Measurements from ENCODE around the gene TRIP4.
"Not testable (repeated sequence)": the region's sequence is repeated elsewhere in the genome, so short reads cannot be mapped to it uniquely, and the experiment has no call there.

Gene TRIP4

DNA sequence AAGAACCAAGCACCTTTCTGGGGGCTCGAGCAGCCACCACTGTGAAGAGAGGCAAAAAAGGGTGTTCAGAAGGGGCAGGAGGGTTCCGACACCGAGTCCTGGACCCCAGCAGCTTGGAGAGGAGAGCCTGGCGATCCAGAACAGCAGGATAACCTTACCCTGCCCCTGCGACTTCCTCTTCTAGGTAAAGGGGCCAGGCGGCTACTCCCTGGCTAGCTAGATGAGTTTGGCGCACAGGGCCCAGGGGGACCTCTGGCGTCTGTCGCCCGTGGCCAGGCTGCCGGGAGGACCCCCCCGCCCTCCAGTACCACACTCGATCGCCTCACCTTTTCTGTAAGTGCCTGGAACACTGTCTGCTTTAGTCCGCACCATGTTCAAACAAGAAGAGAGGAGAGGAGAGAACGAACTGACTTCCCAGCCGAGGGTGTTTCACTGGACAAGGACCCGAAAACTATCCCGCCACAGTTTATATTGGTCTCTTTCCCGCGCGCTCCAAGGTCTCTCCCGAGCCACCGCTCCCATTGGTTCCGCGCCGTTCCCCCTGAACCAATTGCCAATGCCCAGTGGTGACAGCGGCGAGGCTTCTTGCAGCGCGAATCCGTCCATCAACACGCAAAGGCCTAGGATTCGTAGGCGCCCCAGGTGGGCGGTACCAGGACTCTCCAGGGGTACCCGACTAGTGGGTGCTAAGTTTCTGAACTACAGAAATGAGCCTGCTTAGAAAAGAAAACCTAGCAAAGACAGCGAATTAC is 6.5 kb upstream of the TRIP4 start, which contains the start of gene PCLAF:
Gene PCLAF, minus strand, starts transcription at position 442 of the 752 bp plus-strand sequence. Its CDS starts 70 bp downstream, at position 372.
- DNase-seq (ENCODE audit: low read depth) = peak; percentile 89

GRCh38 chr15:64383760-64384159 is 3.9 kb upstream of the TRIP4 start:
- DNase-seq (ENCODE audit: low read depth) = no peak

- DNase-seq (ENCODE audit: low read depth) = no peak
These were observed 1.3 kb upstream of the TRIP4 start for GRCh38 chr15:64386291-64386690.

DNA sequence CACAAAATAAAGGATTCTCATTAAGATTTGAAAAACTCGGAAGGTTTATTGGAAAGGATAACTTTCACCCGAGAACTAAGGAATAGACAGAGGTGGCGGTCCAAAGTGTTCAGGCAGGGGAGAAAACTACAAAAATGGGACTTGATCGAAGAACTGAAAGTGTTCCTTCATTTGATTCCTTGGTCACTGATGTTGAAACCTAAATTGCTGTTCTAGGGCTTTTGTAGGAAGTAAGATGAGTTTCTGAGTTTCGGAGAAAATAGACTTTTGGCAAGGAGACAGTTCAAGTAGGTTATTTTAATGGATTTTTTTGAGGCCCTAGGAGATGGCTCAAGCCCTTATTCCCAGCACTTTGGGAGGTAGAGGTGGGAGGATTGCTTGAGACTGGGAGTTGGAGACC is 1.4 kb downstream of the TRIP4 start:
- no peak for DNase-seq (ENCODE audit: low read depth)

DNA sequence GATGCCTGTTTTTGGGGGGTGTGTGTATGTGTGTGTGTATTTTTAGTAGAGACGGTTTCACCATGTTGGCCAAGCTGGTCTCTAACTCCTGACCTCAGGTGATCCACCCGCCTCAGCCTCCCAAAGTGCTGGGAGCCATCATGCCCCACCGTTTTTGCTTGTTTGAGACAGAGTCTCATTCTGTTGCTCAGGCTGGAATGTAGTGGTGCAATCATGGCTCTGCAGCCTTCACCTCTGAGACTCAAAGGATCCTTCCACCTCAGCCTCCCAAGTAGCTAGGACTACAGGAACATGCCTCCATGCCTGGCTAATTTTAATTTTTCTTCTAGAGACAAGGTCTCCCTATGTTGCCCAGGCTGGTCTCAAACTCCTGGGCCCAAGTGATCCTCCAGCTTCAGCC is 4.8 kb downstream of the TRIP4 start:
- DNase-seq (ENCODE audit: low read depth) = not testable (repeated sequence)

GRCh38 chr15:64396789-64397188 is 9.2 kb downstream of the TRIP4 start:
- DNase-seq (ENCODE audit: low read depth) = no peak

DNA sequence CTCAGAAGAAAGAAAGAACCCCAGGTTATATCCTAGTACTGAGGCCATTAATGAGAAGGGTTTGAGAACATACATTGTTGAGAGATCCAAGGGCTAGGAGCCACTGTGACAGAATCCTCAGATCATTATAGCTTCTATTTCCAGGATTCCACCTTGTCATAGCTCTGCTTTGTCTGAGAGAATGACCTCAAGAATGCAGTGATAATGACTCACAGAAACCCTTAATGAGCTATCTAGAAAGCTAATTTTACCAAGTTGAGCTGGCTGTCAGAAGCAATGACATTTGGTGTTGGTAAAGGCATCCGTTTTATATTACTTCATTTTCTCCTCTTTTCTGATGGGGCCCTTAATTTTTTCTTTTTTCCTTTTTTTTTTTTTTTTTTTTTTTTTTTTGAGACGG is 10.9 kb downstream of the TRIP4 start:
- no peak for DNase-seq (ENCODE audit: low read depth)

- no peak for DNase-seq (ENCODE audit: low read depth)
These were observed 12.9 kb downstream of the TRIP4 start for GRCh38 chr15:64400583-64400982.

- DNase-seq (ENCODE audit: low read depth) = no peak
These were observed 24.6 kb downstream of the TRIP4 start for GRCh38 chr15:64412216-64412615.

- DNase-seq (ENCODE audit: low read depth) = no peak
These were observed 35.1 kb downstream of the TRIP4 start for GRCh38 chr15:64422697-64423096.

DNA sequence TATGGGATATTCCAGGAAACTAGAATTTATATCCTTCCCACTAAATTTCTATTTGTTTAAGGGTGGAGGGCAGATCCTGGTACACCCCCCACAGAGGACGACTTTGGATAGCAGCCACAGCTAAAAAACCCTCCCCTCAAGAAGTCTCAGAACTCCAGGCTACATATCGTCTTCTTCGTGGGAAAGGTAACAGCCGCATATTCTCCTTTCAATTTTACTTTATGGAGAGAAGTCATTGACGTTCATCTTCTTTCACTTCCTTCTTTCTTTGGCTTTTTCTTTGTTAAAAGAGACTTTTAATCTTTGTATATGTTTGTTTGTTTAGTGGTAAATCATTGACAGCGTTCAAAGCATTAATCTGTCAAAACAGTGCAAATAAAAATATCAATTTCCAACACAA is 36.3 kb downstream of the TRIP4 start:
- DNase-seq (ENCODE audit: low read depth) = no peak

GRCh38 chr15:64425221-64425620 is 37.6 kb downstream of the TRIP4 start:
- no peak for DNase-seq (ENCODE audit: low read depth)

DNA sequence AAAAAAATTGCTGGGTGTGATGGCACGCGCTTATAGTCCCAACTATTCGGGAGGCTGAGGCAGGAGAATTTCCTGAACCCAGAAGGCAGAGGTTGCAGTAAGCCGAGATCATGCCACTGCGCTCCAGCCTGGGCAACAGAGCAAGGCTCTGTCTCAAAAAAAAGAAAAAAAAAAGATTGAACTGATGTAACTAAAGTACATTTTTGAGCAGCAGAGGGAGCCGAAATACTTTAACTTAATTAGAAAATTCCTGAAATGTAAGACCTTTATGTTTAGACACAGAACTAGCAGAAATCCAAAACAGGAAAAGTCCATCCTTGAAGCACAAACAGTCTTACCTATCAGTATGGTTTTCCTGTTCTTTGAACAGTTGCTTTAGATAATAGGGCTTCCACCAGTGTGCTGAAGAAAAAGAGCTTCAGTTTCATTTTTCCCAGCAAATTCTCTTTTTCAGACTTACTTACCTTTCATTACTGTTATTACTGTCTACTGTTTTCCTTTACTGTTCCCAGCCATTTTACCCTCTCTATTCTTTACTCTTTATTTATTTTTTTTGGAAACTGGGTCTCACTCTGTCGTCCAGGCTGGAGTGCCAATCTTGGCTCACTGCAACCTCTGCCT is 39.3 kb downstream of the TRIP4 start:
- no peak for DNase-seq (ENCODE audit: low read depth)

GRCh38 chr15:64429448-64429847 is 41.8 kb downstream of the TRIP4 start:
- no peak for DNase-seq (ENCODE audit: low read depth)

DNA sequence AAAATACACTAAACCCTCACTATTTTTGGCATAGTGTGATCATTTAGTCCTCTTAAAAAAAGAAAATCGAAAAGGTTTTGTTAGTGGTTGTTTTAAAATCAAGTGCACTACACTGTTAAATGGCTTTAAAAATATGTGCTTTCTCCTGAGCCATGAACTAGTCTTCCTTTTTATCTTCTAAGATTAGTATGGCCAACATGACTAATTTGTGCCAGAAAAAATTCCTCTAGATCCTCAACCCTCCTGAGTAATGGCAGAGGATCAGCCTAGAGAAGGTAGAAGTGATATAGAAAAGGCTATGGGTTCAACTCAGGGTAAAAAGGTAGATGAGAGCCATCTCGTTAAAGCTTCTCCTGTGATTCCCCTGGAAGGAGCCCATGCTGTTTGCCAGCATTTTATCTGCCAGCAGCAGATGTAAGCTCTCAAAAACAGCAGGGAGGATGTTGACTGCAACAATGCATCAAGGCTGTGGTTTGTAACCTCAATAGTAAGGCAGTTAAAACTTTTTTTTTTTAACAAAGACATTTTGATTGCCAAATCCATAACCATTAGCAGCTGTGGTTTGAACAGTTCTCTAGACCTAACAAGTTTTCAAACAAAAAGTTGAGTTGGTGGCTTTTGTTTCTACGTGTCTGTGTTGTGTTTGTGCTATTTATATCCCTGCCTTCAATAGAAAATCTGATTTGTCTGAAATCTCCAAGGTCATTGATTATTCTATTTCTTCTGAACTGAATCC is 42.5 kb downstream of the TRIP4 start:
- no peak for DNase-seq (ENCODE audit: low read depth)

- no peak for DNase-seq (ENCODE audit: low read depth)
These were observed 50.3 kb downstream of the TRIP4 start for GRCh38 chr15:64437982-64438381.

- no peak for DNase-seq (ENCODE audit: low read depth)
These were observed 51.2 kb downstream of the TRIP4 start for GRCh38 chr15:64438653-64439447.

DNA sequence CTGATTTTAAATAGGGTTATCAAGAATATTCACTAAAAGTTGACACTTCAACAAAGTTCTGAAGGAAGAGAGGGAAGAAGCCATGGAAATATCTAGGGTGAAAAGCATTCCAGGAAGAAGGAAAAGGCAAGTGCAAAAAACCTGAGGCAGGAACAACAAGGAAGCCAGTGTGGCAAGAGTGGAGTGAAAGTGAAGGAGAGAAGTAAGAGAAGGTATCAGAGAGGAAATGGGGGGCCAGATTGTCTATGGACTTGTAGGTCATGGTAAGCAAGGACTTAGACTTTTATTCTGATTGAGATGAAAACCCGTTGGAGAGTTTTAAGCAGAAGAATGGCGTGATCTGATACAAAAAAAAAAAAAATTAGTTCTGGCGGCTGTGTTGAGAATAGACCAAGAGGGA is 54.2 kb downstream of the TRIP4 start:
- no peak for DNase-seq (ENCODE audit: low read depth)

DNA sequence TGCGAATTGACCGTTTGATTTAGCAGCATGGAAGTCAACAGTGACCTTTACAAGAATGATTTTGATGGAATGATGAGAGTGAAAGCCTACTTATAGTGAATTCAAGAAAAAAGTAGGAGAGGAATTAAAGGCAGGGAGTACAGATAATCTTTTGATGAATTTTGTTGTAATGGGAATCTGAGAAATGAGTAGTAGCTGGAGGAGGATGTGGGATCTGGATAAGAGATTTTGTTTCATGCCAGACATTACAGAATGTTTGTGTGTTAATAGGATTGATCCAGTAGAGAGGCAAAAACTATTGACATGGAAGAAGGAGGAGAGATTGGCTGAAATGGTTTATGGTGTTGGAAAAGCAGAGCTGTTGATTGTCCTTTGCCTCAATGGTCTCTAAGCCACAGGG is 55.4 kb downstream of the TRIP4 start:
- no peak for DNase-seq (ENCODE audit: low read depth)

GRCh38 chr15:64443747-64444621 is 56.3 kb downstream of the TRIP4 start:
- DNase-seq (ENCODE audit: low read depth) = no peak

DNA sequence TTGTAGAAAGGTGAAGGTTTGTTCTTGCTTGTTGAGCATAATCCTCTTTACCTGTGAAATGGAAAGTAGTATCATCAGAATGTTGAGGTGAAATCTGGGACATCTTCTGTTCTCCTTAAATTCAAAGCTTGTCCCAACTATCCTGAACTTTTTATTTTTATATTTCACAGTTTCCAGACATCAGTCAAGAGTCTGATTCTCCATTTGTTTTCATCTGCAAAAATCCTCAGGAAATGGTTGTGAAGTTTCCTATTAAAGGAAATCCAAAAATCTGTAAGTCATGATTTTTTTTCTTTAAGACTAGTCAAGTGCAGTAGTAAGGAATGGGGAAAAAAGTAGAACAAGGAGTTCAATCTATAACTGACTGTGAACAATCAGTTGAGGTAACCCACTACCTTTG is 57.2 kb downstream of the TRIP4 start:
- no peak for DNase-seq (ENCODE audit: low read depth)

Data from stimulated activated CD8-positive, alpha-beta memory T cell treated with anti-CD3 and anti-CD28 coated beads, Interleukin-7, amount 100 ng/mL, for 24 hours (primary cell).